8988T (cell line): ENCODE data around the gene STK4.

Experiments
- DNase-seq: peaks from one replicate; pipeline ENCODE4 v3.0.0; 2011

STK4 gene

DNA sequence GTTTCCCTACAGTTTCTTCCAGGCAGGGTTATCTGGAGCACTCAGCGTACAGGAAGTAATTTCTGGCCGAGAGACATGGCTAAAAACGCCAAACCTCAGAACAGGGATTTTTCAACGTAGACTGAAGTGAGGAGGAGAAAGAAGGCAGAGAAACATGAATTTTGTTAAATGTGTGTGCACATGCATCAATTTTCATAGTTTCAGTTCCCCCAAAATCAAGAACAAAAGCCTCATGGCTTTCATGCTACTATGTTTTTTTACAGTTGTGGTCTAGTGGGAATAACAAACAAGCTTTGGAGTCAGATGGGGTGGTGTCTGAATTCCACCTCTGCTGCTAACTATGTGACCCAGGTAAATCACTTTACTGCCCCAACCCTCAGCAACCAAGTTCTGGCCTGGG is 11.0 kb upstream of the STK4 start:
- no peak for DNase-seq

DNA sequence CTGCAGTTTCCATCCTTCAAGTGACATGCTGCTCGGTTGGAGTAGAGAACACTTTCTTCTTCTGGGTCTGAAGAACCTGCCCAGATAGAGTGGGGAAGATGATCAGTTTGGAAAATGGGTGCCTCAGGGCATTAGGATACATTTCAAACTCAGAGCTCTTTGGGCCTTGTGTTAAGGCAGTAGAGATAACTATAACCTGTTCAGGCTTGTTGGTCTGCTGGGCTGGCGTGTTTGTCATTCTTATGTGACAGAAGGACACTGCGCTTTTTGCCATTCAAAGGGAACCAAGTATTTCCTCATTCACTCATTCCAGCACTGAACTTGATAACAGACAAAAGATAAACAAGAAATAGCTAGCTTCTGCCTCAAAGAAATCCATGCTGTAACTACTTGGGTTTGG is 9.9 kb upstream of the STK4 start:
- DNase-seq, result no peak

DNA sequence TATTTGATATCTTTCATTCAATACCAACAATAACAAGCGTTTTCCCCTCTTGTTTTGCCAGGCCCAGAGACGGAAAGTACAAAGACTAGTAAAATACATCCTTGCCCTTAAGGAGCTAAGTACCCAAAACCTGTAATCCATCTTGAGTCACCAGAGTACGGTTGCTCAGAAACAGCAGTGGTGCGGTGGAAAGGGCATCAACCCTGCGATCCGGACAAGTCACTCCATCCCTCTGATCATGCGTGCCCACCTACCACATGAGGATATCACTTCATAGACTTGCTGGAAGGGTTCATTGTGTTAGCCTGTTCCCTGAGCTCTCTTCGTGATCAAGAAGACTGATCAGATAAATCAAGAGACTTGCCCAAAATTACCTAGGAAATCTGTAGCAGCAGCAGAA is 8.0 kb upstream of the STK4 start:
- DNase-seq, result no peak

DNA sequence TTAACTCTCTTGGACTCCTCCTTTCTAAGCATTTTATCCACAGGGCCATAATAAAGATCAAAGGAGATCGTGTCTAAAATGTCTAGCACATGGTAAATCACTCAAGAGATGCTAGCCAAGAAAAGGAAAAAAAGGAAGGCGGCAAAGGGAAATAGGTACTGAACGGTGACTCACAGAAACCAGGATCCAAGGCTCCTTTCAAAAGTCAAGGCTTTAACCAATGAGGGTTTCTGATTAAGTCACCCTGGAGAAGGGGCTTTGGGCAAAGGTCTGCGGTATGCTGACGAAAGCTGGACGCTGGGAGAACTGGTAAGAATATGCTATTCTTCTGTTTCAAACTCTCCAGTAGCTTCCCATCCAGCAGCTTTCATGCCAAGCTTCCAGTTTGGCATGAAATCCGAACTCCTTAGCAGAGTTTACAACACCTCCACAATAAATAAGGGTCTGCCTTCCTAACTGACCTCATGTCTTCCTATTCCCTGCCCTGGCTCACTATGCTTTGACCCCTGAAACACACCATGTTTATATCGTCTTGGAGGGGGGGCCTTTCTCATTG is 7.2 kb upstream of the STK4 start:
- no peak for DNase-seq

DNA sequence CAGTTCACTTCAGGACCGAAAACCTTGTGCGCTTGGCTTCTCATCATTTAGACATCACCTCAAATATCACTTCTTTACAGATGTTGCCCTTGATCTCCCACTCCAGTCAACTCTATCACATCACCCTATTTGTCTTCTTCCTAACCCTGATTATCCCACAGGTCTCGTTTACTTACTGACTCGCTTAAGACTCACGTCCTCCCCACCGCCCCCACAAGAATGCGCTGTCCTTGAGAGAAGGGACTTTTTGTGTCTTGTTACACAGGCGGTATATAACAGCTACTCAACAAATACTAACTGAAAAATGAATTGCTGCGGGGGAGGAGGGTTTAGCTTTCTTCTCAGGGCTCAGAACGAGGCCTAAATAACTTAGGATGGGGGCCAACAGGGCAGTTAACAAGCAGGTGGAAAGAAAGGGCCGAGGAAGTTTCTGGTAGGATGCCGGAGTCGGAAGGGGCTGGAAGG is 6.6 kb upstream of the STK4 start:
- no peak for DNase-seq

DNA sequence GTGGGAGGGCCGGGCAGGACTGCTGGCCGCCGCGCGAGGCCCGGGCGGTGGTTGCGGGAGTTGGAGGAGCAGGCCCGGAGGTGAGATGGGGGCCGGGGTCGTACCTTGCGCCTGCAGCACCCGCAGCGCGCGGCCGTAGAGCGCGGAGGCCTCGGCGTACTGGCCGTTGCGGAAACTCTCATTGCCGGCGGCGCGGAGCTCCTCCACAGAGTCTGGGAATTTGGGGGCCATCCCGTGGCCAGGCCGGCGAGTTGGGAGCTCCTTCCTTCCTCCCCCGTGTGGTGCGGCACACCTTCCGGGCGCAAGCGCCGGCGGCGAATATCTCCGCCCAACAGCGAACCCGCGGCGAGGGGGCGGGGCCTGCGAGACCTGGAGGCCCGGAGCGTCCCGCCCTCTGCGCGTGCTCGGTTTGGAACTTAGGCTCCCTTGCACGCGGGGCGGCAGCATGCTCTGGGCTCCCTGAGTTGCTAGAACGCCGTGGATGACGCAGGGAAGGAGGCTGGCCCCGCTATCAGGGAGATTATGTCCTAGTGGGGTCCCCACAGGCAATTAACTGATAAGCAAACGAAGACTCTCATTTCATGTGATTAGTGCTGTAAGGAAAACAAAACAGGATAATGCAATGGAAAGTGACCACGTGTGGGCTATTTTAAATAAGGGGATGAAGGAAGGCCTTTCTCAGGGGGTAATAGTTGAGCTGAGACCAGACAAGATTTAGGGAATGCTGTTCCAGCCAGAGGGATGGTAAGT is 6.0 kb upstream of the STK4 start, which contains the start of gene TOMM34:
Gene TOMM34, minus strand, starts transcription at position 295 of the 750 bp plus-strand sequence. Its CDS starts 64 bp downstream, at position 231.
- peak; percentile 94 for DNase-seq

DNA sequence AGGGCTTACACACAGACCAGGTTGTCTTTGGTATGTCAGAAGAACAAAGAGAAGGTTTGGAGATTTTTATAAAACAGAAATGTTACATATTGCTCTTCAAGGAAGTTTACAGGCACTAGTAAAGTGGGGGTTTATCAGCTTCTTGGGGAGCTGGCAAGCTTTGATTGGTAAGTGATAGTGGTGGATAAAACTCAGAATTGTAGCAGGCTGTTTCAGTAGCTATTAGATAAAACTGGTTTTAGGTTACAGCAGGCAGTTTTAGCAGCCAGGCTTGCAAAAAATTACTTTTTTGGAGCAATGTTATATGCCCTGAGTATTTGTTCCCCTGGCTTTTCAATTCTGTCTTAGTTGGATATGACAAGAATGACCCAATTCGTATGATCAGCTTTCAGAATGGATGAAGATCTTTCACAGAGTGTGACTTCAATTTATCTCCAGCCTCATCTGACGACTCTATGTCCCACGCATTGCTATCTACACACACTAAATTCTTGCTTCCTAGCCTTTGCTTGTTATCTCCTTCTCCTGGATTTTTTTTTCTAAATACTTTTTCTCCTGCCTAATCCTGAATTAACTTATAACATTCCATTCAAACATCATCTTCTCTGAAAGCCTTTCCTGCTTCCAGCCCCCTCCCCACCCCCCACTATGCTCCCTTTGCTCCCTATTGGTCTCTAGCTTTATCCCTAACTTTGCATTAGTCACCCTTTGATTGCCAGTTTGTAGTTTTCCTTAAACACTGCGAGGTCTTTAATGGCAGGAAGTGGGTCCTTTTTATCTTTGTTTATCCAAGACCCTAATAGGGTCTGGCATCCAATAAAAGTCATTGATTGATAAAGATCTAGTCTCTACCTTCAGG is 5.1 kb upstream of the STK4 start:
- DNase-seq, result no peak

DNA sequence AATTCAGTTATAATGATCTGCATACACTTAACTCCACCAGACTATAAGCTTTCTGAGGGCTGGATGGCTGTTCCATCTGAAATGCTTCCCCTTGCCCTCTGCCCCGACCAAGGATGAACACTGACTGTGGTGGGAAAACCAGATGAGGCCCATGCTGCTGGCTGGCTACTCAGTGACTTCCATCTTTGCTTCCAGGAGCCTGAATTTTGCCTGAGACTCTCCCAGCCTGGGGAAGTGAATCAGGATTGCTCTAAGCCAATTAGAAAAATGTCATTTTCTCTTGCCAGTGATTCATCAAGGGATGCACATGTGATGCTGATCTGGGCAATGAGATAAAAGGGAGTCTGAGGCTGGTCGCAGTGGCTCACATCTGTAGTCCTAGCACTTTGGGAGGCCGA is 4.4 kb upstream of the STK4 start:
- no peak for DNase-seq

DNA sequence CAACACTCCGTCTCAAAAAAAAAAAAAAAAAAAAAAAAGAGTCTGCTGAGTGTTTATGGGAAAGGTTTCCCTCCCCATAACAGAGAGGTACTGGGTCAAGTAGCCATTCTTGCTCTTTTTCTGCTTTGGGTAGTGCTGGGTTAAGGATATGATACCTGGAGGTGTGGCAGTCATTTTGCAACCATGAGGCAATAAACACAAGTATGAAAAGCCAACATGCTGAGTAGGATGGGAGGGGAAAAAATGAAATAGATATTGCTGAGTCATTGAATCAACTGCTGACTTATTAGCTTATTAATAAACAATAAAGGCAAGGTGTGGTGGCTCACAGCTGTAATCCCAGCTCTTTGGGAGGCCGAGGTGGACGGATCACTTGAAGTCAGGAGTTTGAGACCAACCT is 3.8 kb upstream of the STK4 start:
- DNase-seq, result no peak

DNA sequence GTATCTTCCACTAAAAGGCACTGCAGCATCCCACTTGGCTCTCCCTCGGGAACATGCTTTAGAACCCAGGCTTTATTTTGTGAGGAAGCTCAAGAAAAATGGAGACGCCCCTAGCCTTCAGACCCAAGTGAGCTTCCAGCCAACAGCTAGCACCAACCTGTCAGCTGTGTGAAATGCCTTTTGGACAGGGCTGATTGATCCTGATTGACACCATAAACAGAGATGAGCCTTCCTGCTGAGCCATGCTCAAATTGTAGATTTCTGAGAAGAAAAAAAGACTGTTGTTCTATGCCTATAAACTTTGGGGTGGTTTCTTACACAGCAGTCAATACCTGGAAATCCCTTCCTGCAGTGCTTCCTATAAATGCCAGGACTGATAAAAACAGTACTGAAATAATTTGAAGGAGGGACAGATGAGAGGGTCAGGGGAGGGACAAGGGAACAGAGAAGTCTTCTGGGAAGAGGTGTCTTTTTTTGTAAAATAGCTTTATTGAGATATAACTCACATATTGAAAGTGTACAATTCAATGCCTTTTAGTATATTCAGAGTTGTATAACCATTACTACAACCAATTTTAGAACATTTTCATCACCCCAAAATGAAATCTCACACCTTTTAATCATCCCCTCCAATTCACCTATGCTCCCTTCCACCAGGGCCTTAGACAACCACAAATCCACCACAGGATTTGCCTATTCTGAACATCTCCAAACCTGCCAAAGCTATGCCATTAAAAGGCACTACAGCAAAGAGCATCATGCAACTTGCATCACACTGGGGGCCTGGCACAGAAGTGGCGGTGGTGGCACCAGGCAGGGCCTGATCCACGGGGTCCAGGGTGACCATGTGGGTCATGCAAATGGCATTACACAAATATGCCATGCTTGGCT is 2.7 kb upstream of the STK4 start:
- no peak for DNase-seq

DNA sequence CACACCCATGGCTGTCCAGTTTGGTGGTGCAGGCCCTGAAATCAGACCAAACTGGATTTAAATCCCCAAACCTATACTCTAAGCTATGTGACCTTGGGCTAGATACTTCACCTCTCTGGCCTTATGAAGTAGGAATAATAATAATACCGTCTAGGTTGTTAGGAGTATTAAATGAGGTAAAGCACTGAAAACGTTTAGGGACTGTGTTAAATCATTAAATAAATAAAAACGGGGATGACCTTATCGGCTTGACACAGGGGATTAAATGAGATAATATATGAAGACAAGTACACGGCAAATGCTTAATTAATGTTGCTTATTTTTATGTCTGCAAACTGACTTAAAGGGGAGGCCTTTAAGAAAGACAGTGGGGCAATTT is 672 bp upstream of the STK4 start:
- DNase-seq, result no peak

DNA sequence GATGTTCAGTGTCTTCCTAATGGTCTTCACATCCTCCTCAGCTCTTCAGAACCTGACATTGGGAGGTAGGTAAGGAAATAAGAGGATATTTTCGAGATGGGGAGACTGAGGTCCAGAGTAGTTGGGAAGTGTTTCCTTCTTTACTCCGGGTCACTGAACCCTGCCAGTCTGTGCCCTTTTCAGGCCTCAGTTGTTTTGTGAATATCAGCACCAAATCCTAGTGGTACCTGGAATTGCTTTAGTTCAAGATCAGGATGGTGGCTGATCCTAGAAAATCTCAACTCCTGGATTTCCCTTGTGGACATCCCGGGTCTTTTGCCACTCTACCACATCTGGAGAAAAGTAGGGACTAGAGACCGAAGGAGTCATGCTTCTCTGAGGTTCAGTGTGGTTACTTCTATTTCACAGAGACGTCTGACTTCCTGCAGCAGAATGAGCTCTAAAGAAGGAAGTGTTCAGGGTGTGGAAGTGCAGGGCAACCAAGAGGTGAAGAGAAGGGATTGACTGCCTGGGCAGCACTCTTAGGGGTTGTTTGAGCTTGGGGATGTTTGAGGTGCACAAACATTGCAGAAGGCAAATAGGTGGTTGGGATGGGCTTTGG is 995 bp downstream of the STK4 start:
- DNase-seq, result no peak

DNA sequence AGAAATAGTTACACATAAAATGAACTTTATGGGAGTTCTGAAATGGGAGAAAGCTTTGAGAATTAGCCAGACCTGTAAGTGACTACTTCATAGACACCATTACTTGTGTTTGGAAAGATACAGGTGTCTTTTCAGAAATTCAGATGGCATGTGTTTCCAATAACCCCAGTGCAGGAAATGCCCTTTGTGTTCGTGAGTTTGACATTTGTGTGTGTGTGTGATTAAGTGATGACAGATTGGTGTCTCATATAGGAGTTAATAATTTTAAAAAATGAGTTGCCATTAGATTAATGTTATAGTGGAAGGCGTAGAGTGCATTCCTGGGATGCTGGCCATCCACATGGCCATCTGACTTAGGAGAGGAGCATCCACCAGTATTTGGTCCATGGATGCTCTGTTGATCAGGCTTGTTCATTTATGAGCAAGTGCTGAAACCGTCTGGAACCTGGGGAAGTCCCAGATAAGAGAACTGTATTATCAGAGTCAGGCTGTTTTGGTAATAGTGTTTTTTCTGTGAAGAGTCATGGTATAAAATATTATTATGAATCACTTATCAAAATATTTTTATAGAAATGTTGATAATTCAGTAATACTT is 3.1 kb downstream of the STK4 start:
- no peak for DNase-seq

DNA sequence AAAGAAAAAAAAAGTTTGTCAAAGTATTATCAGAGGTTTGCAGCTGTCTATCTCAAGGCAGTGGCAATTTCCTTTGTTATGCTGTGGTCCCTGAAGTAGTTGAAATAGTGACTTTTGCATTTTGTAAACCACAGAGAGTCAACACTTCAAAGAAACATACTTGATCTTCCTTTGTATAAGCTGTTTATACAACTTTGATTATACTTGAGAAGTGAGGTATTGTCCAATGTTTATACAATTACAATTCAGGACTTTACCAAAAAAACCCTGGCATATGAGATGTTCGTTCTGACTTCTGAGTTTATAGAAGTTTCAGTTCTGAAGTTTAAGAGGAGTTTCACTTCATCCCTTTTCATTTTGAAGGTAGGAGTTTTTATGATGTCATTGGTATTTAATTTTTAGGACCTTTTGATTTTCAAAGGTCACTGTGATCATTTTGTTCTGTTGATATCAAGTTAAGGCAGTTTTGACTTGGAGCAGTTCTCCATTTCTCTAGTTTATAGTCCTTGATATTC is 4.0 kb downstream of the STK4 start:
- DNase-seq, result no peak

DNA sequence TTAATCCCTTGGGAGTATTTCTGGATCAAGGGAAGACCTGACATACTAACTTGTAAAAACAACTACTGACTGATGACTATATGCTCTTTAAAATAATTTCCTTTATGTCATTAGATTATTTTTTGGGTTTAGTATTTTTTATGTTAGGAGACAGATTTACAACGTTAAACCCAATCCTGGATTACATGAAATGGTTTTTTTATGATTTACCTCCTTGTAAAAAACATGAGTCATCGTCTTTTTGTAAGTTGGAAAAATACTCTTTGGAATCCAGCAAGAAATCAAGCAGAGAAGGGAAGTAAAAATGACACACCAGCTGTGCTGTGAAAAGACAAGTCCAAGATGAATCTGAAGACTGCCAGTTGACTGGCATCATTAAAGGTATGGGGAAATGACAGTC is 6.7 kb downstream of the STK4 start:
- DNase-seq, result no peak

DNA sequence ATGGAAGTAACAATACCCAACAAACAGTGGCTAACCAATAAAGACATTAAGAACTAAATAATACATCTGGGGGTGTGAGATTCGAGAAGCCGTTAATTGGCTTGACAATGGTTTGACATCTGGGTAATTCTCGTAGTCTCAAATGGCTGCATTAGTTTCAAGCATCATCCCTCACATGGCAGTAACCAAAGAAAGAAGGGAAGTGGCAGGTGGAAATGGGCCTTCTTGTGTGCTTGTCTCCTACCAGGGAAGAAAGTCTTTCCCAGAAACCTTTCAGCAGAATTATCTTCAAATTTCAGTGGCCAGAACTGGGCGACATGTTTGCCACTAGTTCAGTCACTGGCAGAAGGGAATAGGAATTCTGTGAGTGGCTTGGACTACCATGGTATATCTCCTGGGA is 10.4 kb downstream of the STK4 start:
- DNase-seq, result no peak

DNA sequence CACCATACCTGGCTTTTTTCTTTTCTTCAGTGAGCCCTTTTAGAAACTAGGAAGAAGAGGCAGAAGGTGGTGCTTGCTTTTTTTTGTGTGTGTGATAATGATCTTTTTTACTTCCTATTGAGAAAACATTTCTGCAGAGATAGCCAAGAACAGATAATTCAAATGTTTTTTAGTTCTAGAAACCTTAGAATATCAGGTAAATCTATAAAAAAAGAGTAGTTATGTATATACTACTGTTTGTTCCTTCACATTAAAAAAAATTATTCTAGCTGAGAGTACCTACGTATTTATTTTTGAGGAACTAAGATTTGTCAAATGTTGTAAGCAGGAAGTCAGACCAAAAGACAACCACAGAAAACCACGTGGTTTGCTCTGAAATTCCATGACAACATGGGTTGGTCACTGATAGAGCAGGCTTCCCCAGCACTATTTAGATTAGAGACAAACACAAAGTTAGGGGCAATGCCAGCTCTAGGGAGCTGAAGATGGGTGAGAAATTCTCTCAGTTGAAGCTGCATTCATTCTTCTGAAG is 12.8 kb downstream of the STK4 start:
- no peak for DNase-seq

DNA sequence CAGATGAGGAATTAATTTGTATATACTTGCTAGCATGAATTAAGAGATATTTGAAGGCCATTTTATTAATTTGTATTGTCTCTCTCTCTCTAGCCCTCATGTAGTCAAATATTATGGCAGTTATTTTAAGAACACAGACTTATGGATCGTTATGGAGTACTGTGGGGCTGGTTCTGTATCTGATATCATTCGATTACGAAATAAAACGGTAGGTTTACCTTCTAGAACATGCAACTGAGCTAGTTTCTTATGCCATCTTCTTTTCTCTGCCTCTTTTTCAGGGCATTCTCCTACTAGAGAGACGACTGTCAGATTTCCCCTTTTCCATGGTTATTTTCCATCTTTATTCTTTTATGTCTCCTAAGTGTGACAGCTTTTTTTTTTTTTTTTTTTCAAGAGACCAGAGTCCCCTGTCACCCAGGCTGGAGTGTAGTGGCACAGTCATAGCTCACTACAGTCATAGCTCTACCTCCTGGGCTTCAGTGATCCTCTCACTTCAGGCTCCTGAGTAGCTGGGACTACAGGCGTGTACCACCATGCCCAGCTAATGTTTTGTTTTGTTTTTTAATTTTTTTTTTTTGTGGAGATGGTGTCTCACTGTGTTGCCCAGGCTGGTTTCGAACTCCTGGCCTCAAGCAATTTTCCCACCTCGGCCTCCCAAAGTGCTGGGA is 15.6 kb downstream of the STK4 start:
- DNase-seq, result no peak

DNA sequence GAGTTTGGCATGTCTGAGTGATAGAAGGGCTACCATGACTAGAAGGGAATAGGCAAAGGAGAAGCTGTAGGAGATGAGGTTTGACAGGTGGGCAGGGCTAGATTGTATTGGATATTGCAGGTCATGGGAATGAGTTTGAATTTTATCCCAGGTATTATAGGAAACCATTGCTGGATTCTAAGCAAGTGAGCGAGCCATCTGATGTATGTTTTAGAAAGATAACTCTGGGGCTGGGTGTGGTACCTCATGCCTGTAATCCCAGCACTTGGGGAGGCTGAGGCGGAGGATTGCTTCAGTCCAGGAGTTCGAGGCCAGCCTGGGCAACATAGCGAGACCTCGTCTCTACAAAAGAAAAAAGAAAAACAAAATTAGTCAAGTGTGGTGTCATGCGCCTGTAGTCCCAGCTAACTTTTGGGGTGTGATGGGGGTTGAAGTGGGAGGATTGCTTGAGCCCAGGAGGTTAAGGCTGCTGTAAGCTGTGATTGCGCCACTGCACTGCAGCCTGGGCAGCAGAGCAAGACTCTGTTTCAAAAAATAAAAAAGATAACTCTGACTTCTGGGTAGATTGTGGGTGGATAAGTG is 16.9 kb downstream of the STK4 start:
- DNase-seq, result no peak

DNA sequence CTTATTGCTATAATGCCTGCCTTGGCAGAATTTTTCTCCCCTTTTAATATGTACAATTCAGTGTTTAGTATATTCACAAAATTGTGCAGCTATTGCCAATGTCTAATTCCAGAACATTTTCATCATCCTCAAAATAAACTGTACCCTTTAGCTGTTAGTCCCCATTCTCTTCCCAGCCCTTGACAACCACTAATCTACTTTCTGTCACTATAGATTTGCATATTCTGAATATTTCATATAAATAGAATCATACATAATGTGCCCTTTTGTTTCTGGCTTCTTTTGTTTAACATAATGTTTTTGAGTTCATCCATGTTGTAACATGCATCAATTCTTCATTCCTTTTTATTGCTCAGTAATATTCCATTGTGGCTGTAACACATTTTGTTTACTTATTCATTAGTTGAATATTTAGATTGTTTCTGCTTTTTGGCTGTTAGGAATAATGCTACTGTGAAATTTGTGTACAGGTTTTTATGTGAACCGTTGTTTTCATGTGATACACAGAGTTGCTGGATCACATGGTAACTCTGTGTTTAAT is 22.4 kb downstream of the STK4 start:
- no peak for DNase-seq
